GM20000 (cell line): ENCODE data around the gene MIPOL1.

Source experiments
- DNase-seq: peaks from one replicate; pipeline ENCODE4 v3.0.0; 2012; ENCODE audit warnings: low spot score
- TF ChIP-seq, protein P1 (sequence below): IDR thresholded peaks from 2 replicates; pipeline ENCODE4 v1.5.1; 2012; ENCODE audit warnings: mild to moderate bottlenecking, control low read depth; ENCODE audit errors: extremely low read depth, missing control alignments

The MIPOL1 gene

DNA sequence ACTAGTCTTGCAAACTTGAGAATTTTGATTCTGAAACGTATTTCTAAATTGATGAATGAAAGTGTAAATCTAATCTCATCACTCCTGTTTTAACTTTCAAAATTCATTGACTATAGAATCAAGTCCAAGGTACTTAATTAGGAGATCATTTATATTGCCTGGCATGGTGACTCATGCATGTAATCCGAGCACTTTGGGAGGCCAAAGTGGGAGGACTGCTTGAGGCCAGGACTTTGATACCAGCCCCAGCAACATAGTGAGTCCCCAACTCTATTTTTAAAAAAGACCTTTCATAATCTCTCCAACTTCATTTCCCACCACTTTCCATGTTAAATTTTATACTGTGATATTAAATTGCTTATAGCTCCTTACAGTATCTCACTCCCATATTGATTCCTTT lies 3.0 kb upstream of the MIPOL1 start:
- no peak for DNase-seq
- TF ChIP-seq, protein P1, sequence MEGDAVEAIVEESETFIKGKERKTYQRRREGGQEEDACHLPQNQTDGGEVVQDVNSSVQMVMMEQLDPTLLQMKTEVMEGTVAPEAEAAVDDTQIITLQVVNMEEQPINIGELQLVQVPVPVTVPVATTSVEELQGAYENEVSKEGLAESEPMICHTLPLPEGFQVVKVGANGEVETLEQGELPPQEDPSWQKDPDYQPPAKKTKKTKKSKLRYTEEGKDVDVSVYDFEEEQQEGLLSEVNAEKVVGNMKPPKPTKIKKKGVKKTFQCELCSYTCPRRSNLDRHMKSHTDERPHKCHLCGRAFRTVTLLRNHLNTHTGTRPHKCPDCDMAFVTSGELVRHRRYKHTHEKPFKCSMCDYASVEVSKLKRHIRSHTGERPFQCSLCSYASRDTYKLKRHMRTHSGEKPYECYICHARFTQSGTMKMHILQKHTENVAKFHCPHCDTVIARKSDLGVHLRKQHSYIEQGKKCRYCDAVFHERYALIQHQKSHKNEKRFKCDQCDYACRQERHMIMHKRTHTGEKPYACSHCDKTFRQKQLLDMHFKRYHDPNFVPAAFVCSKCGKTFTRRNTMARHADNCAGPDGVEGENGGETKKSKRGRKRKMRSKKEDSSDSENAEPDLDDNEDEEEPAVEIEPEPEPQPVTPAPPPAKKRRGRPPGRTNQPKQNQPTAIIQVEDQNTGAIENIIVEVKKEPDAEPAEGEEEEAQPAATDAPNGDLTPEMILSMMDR: no peak

DNA sequence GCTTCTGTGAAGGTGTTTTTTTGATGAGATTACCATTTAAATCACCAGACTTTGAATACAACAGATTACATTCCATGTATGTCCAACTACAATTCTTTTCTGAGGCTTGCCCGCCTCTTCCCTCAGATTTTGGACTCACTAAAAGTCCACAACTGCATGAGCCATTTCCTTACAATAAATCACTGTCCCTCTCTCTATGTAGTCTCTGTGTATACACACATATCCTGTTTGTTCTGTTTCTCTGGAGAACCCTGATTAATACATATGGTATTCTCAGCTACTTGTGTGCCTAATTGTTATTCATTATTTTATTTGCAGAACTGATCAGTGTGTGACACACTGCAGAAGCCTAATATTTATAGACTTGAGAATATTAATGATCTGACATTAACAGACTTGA lies 2.4 kb upstream of the MIPOL1 start:
- DNase-seq: no peak
- TF ChIP-seq, protein P1: no peak

DNA sequence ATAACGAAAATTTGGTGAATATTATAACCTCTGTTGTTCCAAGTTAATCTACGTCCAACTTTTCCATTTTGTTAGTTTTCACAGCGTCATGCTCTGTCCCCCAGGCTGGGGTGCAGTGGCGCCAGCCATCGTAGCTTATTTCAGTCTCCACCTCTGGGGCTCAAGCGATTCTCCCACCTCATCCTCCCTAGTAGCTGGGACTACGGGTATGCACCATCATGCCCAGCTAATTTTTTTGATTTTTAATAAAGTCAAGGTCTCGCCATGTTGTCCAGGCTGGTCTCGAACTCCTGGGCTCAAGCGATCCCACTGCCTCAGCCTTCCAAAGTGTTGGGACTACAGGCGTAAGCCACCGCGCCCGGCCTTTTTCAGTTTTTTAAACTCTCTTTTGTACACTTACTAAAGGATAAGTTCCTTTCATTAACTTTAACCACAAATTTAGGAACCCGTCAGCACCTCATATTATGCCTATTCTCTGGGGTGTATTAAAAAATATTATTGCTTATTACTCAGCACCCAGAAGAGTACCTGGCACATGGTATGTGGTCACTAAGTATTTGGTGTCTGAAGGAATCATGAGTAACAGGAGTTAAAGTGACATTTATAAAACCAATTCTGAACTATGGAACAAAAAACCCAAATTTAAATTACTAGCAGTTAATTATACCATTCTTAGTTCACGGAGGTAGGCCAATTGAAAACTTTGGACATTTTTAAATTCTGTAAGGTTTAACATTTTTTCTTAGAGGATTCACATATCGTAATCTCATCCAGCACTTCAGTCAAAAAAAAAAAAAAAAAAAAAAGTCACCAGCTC lies 925 bp upstream of the MIPOL1 start:
- DNase-seq: no peak
- TF ChIP-seq, protein P1: no peak

DNA sequence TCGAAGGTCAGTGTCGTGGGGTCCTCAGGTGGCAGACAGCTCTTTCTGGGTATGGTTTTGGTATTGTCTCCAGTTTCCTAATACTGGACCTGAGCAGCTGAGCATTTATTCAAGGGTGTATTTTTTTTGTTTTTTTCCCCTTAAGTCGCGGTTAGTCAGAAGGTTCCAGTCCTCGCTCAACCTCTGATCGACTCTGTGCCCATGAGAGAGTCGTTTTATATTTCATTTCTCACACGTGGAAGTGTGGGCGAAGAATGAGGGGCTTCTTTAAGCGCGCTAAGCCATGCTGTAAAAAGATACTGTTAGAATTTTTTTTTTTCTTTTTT lies 499 bp downstream of the MIPOL1 start:
- DNase-seq: no peak
- TF ChIP-seq, protein P1: no peak

DNA sequence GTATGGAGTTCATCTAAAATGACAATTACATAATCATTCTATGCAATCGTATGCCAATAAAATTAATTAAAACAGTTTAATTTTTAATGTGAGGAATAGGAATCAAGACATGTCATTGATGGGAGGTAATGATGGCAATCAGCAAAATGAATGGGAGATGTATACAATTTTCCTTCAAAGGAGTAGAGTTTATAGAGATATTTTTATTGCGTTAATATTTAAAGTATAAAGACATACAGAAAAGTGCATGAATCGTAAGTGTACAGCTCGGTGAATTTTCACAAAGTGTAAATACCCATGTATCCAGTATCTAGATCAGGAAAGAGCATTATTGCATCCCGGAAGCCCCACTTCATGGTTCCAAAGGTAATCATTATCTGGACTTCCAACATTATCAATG lies 1.2 kb downstream of the MIPOL1 start:
- no peak for DNase-seq
- TF ChIP-seq, protein P1: no peak

DNA sequence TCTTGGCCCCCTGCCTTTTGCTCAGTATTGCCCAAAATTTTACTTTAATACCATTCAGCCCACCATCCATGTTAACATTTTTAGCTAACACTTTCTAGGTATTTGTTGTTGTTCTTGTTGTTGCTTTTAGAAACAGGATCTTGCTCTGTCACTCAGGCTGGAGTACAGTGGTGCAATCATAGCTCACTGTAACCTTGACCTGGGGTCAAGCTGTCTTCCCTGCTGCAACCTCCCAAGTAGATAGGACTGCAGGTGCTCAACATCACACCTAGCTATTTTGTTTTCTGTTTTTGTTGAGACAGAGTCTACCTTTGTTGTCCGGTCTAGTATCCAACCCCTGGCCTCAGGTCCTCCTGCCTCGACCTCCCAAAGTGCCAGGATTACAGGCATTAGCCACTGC lies 4.0 kb downstream of the MIPOL1 start:
- TF ChIP-seq, protein P1: no peak
- no peak for DNase-seq

DNA sequence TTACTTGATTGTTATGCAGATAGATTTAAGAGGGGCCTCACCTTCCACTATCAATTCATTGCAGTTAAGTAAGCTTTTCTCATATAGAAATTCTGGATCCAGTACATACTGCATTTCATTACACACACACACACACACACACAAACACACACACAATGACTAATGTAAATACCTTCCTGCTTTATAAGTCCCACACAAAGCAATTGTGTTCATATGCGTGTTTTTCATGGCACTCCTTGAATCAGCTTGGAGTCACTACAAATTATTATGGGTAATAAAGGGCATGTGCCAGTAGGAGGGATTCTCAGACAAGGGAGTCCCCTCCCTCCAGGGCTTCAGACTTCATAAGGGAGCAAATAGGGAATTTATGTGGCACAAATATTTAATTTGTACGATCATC lies 4.5 kb downstream of the MIPOL1 start:
- no peak for DNase-seq
- TF ChIP-seq, protein P1: no peak
